HepG2 (cell line): ENCODE data around the gene KRTAP9-7. TPM values are rescaled to one million over a fixed set of nuclear protein-coding genes. Genes with fewer than 3 reads are reported as not detected.

ENCODE experiments used
- ATAC-seq: fragments of 200-7000 bp; cut with Tn5 transposase; 3 replicates; pipeline ENCODE4 v1.9.1; 2020; ENCODE audit warnings: mild to moderate bottlenecking, moderate library complexity
- BruUV-seq: library from RNA; stranded (reverse); fragments of 400-500 nt; replicated peaks from 2 replicates; lab custom pipeline; 2021; lab: Mats Ljungman, UMichigan
- CTCF ChIA-PET: fragments of 300-600 bp; formaldehyde crosslinking; extraction: SDS; loops from one replicate; lab custom pipeline; 2021; ENCODE audit warnings: low total read pairs, inconsistent platforms, low intra/inter-chr PET ratio; lab: Yijun Ruan, JAX
- POLR2A ChIA-PET: fragments of 350-600 bp; sonication (Branson Sonifier 250); formaldehyde crosslinking; loops from one replicate; lab custom pipeline; 2020; ENCODE audit warnings: antibody characterized with exemption, inconsistent platforms; lab: Yijun Ruan, JAX
- DNase-seq: peaks from one replicate; pipeline ENCODE4 v3.0.0-alpha.2; 2015; ENCODE audit warnings: low spot score
- FAIRE-seq: peaks from 3 replicates; lab custom pipeline; 2011; peaks lifted over from hg19 to GRCh38; lab: Jason Lieb, UNC
- H2AFZ ChIP-seq: one replicate; pipeline ENCODE4 v1.6.1; 2011; ENCODE audit warnings: low read length, inconsistent platforms
- H3K27ac ChIP-seq: fragments of 300-600 bp; 3 replicates; pipeline ENCODE4 v1.8.0; 2011; ENCODE audit warnings: mixed run types, mild to moderate bottlenecking, mixed read lengths, low read length, inconsistent platforms; ENCODE audit not compliant: insufficient read depth; ENCODE audit errors: extremely low read length
- H3K27me3 ChIP-seq, 2 experiments: fragments of 200-600 bp in 1 of 2; 2 replicates in 1 of 2; 3 replicates in 1 of 2; pipeline versions ENCODE4 v1.6.0 to v1.8.0; 2011; ENCODE audit warnings: low read length in 2 of 2, mild to moderate bottlenecking in 2 of 2, moderate library complexity in 2 of 2, inconsistent platforms in 1 of 2; ENCODE audit not compliant: insufficient read depth in 2 of 2, control insufficient read depth in 1 of 2
- H3K36me3 ChIP-seq, 2 experiments: fragments of 200-600 bp in 1 of 2; replicated peaks in 1 of 2; 2 replicates in 1 of 2; 3 replicates in 1 of 2; pipeline versions ENCODE4 v1.5.1 to v1.8.0; 2011; ENCODE audit warnings: low read length in 2 of 2, inconsistent platforms in 1 of 2; ENCODE audit not compliant: insufficient read depth in 2 of 2, control insufficient read depth in 1 of 2
- H3K4me1 ChIP-seq: 2 replicates; pipeline ENCODE4 v1.5.1; 2012; ENCODE audit warnings: low read length, inconsistent platforms; ENCODE audit not compliant: insufficient read depth
- H3K4me2 ChIP-seq: 2 replicates; pipeline ENCODE4 v1.6.0; 2011; ENCODE audit warnings: low read depth, low read length, inconsistent platforms
- H3K4me3 ChIP-seq, 3 experiments: fragments of 200-600 bp in 1 of 3; sonication (generic), shearing (Covaris generic) in 1 of 3; replicated peaks in 1 of 3; 2 replicates each; pipeline ENCODE4 v1.5.1; 2011 to 2016; ENCODE audit warnings: low read length in 3 of 3, inconsistent platforms in 2 of 3, low read depth in 2 of 3, mild to moderate bottlenecking in 2 of 3, control low read depth in 1 of 3, mixed read lengths in 1 of 3; ENCODE audit not compliant: insufficient read depth in 1 of 3
- H3K79me2 ChIP-seq: one replicate; pipeline ENCODE4 v1.6.1; 2011; ENCODE audit warnings: low read length, inconsistent platforms; ENCODE audit not compliant: insufficient read depth
- H3K9ac ChIP-seq: 2 replicates; pipeline ENCODE4 v1.6.0; 2011; ENCODE audit warnings: mild to moderate bottlenecking, low read depth, low read length, inconsistent platforms; ENCODE audit not compliant: insufficient read depth
- H3K9me3 ChIP-seq: 2 replicates; pipeline ENCODE4 v1.5.1; 2012; ENCODE audit warnings: mild to moderate bottlenecking, low read length
- H4K20me1 ChIP-seq: 2 replicates; pipeline ENCODE4 v1.6.0; 2011; ENCODE audit warnings: inconsistent platforms, mild to moderate bottlenecking, low read length, moderate library complexity; ENCODE audit not compliant: insufficient read depth
- CCAR2 ChIP-seq: fragments of 200-400 bp; formaldehyde crosslinking; optimal IDR thresholded peaks from 2 replicates; pipeline ENCODE3; 2018; ENCODE audit warnings: low read depth, mild to moderate bottlenecking, low read length, moderate library complexity
- NCOR1 ChIP-seq: fragments of 200-600 bp; sonication (generic); IDR thresholded peaks from 2 replicates; pipeline ENCODE4 v1.7.0; 2017; ENCODE audit warnings: antibody characterized with exemption, low read length, borderline replicate concordance
- NR2C2 ChIP-seq: sonication (generic); formaldehyde crosslinking; IDR thresholded peaks from 2 replicates; pipeline ENCODE4 v1.4.0; 2020; ENCODE audit warnings: missing genetic modification reagents, mild to moderate bottlenecking, moderate library complexity, borderline replicate concordance
- POLR2AphosphoS2 ChIP-seq: IDR thresholded peaks from 2 replicates; pipeline ENCODE4 v1.6.1; 2011; ENCODE audit warnings: low read depth, low read length, improper control_type of control experiment
- PRDM4 ChIP-seq: sonication (generic); formaldehyde crosslinking; IDR thresholded peaks from 2 replicates; pipeline ENCODE4 v1.9.0; 2021; ENCODE audit warnings: missing genetic modification reagents, borderline replicate concordance
- RARA ChIP-seq: IDR thresholded peaks from 2 replicates; pipeline ENCODE4 v1.6.1; 2016; ENCODE audit warnings: missing genetic modification reagents, missing compliant biosample characterization
- RARG ChIP-seq: sonication (generic); formaldehyde crosslinking; IDR thresholded peaks from 2 replicates; pipeline ENCODE4 v1.4.0; 2020; ENCODE audit warnings: low read depth, mild to moderate bottlenecking, missing genetic modification reagents
- SALL2 ChIP-seq: sonication (generic); formaldehyde crosslinking; IDR thresholded peaks from 2 replicates; pipeline ENCODE4 v1.8.1; 2023; ENCODE audit warnings: mild to moderate bottlenecking, missing genetic modification reagents, inconsistent platforms
- ZNF124 ChIP-seq: sonication (generic); formaldehyde crosslinking; IDR thresholded peaks from 2 replicates; pipeline ENCODE4 v1.4.0; 2020; ENCODE audit warnings: missing genetic modification reagents
- ZNF414 ChIP-seq: sonication (generic); formaldehyde crosslinking; IDR thresholded peaks from 2 replicates; pipeline ENCODE4 v1.5.0; 2020; ENCODE audit warnings: missing genetic modification reagents
- ZNF607 ChIP-seq: sonication (generic); formaldehyde crosslinking; IDR thresholded peaks from 2 replicates; pipeline ENCODE4 v1.5.1; 2020; ENCODE audit warnings: missing genetic modification reagents, mild to moderate bottlenecking, borderline replicate concordance
- ZNF629 ChIP-seq: sonication (generic); formaldehyde crosslinking; conservative IDR thresholded peaks from 2 replicates; pipeline ENCODE4 v1.5.0; 2020; ENCODE audit warnings: missing genetic modification reagents
- WGBS: methylation state at CpG from one replicate; pipeline ENCODE4 v1.1.6; 2017; ENCODE audit warnings: low lambda C conversion rate; 5-methylcytosine and 5-hydroxymethylcytosine counted together
- in situ Hi-C: cut with HindIII; loops from 2 replicates; pipeline ENCODE4 v1.10.0; 2017; ENCODE audit warnings: low pct_unique_long_range_greater_than_20kb; ENCODE audit not compliant: extremely low pct_ligation_motif_present
- intact Hi-C: fragments of 100-400 bp; cut with micrococcal nuclease; formaldehyde crosslinking; loops from one replicate; pipeline ENCODE4 v1.10.0; 2022; ENCODE audit not compliant: unreplicated experiment
- polyA plus RNA-seq, 8 experiments: library from polyadenylated mRNA; depleted of rRNA in 3 of 8; stranded (reverse) in 7 of 8; unstranded in 1 of 8; fragments of >200 nt; fragmentation: Illumina TruSeq in 4 of 8; extraction: Trizol in 4 of 8; gene quantifications; 2 replicates each; pipeline versions ENCODE4 v1.2.1 to v1.2.3, GENCODE V29; 2011 to 2016; ENCODE audit warnings: low read depth in 4 of 8, missing spikeins in 1 of 8, mixed read lengths in 1 of 8; ENCODE audit not compliant: insufficient read depth in 1 of 8
- total RNA-seq, 5 experiments: library from RNA; depleted of rRNA; stranded (reverse); fragments of >200 nt; fragmentation: Illumina TruSeq; extraction: Trizol; gene quantifications; 2 replicates each; pipeline ENCODE4 v1.2.3, GENCODE V29; 2016; ENCODE audit warnings: low read depth in 1 of 5
- TF ChIP-seq, protein P1 (sequence below): sonication (generic); formaldehyde crosslinking; IDR thresholded peaks from 2 replicates; pipeline ENCODE4 v1.4.0; 2020; ENCODE audit warnings: mild to moderate bottlenecking, missing genetic modification reagents
- TF ChIP-seq, protein P2 (sequence below): sonication (generic); formaldehyde crosslinking; IDR thresholded peaks from 2 replicates; pipeline ENCODE4 v1.4.0; 2020; ENCODE audit warnings: missing genetic modification reagents, low read depth, mild to moderate bottlenecking, borderline replicate concordance

KRTAP9-7 gene
- total and polyA plus RNA-seq, 2 of the 13 experiments (the other 11 are each of a cell fraction or from before 2014, with no cell fraction given): not detected

DNA sequence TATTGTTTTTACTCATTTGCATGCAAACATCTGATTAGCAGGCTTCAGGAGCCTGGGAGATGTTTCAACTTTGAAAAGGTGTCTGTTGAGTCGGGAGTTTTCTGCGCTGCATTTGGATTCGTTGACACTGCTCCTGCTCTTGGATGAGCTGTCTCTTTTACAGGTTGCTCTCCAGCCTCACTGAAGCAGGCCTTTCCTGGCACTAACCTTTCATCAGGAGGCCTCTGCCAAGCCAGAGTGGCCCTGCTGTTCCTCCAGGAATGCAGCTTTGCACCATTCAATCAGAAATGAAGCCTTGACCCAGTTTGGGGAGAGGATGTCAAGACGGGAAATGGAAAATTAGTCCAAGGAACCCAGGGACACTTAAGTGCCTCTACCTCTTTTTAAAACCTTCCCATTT, 27.5 kb downstream of the KRTAP9-7 start (continued):
- no peak for TF ChIP-seq PRDM4 (CRISPR knock-in tag)
- TF ChIP-seq RARG (CRISPR knock-in tag): no peak
- TF ChIP-seq, protein P1, sequence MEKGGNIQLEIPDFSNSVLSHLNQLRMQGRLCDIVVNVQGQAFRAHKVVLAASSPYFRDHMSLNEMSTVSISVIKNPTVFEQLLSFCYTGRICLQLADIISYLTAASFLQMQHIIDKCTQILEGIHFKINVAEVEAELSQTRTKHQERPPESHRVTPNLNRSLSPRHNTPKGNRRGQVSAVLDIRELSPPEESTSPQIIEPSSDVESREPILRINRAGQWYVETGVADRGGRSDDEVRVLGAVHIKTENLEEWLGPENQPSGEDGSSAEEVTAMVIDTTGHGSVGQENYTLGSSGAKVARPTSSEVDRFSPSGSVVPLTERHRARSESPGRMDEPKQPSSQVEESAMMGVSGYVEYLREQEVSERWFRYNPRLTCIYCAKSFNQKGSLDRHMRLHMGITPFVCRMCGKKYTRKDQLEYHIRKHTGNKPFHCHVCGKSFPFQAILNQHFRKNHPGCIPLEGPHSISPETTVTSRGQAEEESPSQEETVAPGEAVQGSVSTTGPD (CRISPR knock-in tag): no peak
- TF ChIP-seq POLR2AphosphoS2: no peak

- no peak for TF ChIP-seq RARA (CRISPR knock-in tag)
- TF ChIP-seq, protein P2, sequence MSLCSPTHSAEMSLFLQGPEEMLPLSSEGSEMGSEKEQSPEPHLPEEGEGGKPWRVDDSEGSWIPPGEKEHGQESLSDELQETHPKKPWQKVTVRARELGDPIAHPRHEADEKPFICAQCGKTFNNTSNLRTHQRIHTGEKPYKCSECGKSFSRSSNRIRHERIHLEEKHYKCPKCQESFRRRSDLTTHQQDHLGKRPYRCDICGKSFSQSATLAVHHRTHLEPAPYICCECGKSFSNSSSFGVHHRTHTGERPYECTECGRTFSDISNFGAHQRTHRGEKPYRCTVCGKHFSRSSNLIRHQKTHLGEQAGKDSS (CRISPR knock-in tag): no peak
- no peak for TF ChIP-seq CCAR2
- TF ChIP-seq ZNF124 (CRISPR knock-in tag): no peak
- no peak for TF ChIP-seq NCOR1
- TF ChIP-seq SALL2 (CRISPR knock-in tag): no peak
- no peak for TF ChIP-seq ZNF414 (CRISPR knock-in tag)
- TF ChIP-seq ZNF629 (CRISPR knock-in tag): no peak
- TF ChIP-seq NR2C2 (CRISPR knock-in tag): no peak
- TF ChIP-seq ZNF607 (CRISPR knock-in tag): no peak
- in situ Hi-C loops (no loop called here), intact Hi-C loops (no loop called here)
- no peak overlapping the region for H2AFZ ChIP-seq
- H3K27ac ChIP-seq: no peak overlapping the region
- no peaks in the 10 kb centered on the region for H3K9me3 ChIP-seq
- no TSS peak for BruUV-seq
- ATAC-seq (no peak), FAIRE-seq (no peak), DNase-seq (no peak)
- 19% methylated on average over 12 of the region's 12 CpGs for WGBS
- no peaks in the 10 kb centered on the region for H3K4me1 ChIP-seq
- no peaks in the 10 kb centered on the region for H3K36me3 ChIP-seq
- H4K20me1 ChIP-seq: no peaks in the 10 kb centered on the region
- ChIA-PET CTCF (no interaction called here), POLR2A (no interaction called here)
- H3K27me3 ChIP-seq: peaks cover 3 to 47% of the 10 kb centered on the region in 2 experiments; a peak in 3 of 5 replicates
- no peak overlapping the region for H3K4me2 ChIP-seq
- no peak overlapping the region for H3K9ac ChIP-seq
- H3K4me3 ChIP-seq: no peak overlapping the region
- H3K79me2 ChIP-seq: no peaks in the 10 kb centered on the region
Measured at GRCh38 chr17:41304091-41304490, 28.6 kb downstream of the KRTAP9-7 start.
